GM10266 (cell line): ENCODE measurements around the gene CRTC3.
"Not testable (repeated sequence)": the region's sequence is repeated elsewhere in the genome, so short reads cannot be mapped to it uniquely, and the experiment has no call there.

Experiments
- DNase-seq: peaks from one replicate; pipeline ENCODE4 v3.0.0; 2012; ENCODE audit errors: extremely low spot score
- CTCF ChIP-seq: IDR thresholded peaks from 2 replicates; pipeline ENCODE4 v1.5.1; 2012; ENCODE audit warnings: mild to moderate bottlenecking, low read depth; ENCODE audit not compliant: control insufficient read depth, insufficient read depth; ENCODE audit errors: missing control alignments

The CRTC3 gene

DNA sequence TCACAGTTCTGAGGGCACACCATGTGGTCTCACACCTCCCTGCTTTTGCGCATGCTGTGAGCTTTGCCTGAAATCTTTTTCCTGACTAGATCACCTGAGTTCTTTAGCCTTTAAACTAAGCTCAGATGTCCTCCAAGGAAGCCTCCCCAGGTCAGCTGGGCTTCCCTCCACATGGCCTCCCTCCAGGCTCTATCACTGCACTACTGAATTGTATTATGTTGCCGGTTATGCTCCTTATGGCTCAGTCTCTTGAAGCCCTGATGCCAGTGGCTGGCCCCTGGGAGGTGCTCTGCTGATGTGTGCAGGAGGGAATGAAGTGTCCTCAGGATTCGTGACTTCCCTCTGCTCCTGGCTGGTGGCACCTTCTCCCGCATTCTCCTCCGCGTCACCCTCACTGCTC, 94.1 kb downstream of the CRTC3 start:
- DNase-seq, result no peak
- TF ChIP-seq CTCF, result no peak

GRCh38 chr15:90624278-90624981, 94.7 kb downstream of the CRTC3 start:
- DNase-seq, result no peak

DNA sequence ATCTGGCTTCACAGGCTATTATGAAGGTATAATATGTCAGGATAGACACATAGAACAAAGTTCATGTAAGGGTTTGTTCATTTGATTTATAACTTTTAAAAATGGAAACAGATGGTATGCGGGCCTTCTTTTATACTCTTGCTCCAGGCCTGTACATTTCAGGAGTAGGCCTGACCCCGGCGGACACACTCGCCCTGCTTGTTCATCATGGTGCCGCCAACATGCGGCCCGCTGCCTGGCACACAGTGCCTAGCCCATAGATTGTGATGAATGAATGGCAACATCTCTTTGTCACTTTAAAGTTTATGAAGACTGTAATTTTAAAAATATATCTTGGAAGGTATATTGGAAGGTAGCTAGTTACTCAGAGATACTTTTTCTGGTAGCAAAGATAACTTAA, 95.3 kb downstream of the CRTC3 start:
- no peak for DNase-seq
- TF ChIP-seq CTCF, result no peak

More at GRCh38 chr15:90624278-90624981, 94.7 kb downstream of the CRTC3 start:
- no peak for TF ChIP-seq CTCF

- no peak for DNase-seq
- no peak for TF ChIP-seq CTCF
Observed at GRCh38 chr15:90629217-90629616, 99.5 kb downstream of the CRTC3 start.

DNA sequence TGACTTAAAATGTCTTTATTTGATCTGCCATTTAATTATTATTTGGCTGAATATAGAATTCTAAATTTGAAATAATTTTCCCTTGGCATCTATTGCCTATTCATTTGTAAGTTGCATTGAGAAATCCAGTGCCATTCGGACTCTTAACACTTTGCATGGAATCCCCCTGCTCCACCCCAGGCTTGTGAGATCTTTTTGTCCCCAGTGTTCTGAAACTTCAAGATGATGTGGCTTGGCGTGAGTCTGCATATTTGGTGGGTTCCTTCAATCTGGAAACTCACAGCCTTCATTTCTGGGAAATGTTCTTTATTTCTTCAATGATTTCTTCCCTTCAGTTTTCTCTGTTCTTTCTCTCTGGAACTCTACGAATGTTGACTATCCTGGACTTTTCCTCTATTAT, 103.6 kb downstream of the CRTC3 start:
- no peak for DNase-seq
- no peak for TF ChIP-seq CTCF

- DNase-seq, result not testable (repeated sequence)
Observed at GRCh38 chr15:90636993-90637392, 107.3 kb downstream of the CRTC3 start.

DNA sequence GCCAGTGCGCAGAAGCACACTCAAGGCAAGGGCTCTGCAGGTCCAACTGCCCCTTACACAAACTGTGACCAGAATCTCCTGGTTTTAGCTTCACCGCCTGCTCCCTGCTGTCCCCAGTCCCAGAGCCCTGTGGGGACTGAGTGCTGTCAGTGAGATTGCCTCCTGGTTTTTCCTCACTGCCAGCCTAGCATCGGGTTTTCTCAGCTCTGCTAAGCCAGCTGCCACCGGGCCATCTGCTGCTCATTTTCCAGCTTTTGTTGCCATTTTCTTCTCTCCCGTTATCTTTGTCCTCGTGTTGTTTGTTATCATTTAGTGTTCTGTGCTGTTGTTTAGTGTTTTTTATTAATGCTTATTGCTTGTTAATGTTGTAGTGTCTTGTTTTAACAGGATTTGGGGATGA, 108.0 kb downstream of the CRTC3 start:
- DNase-seq, result no peak
- TF ChIP-seq CTCF, result no peak

GRCh38 chr15:90638201-90638691, 108.5 kb downstream of the CRTC3 start:
- no peak for TF ChIP-seq CTCF
- no peak for DNase-seq
